Measurements from ENCODE around the gene KCNJ1. TPM values are rescaled to one million over a fixed set of nuclear protein-coding genes. Genes with fewer than 3 reads are reported as not detected.

Gene KCNJ1
- total and polyA plus RNA-seq, 2 donors from 2014 or later = 175 to 355 TPM

DNA sequence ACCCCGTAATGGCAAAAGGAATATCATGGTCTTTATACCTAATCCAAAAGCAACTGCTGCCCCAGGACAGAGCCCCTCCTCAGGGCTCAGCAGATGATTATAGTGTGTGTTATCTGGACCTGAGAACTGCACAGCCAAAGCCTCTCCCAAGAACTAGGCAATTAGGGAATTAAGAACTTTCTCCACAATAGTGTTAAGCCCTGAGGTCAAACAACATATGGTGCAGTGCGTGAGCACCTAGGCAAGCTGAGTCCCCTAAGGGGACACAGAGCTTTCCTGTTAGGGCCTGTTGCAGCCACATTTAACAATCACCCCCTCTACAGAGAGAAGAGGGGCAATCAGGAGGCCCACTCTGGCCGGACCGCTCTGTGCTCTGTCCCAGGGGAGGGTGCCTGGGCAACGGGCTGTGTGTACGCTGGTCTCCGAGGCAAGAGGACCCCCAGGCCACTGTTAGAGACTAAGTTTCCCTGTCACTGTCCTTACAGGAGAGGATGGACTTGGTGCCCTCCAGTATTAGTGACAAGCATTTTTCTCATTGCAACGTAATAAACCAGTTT, 22.6 kb upstream of the KCNJ1 start:
- FAIRE-seq = no peak
- H3K27me3 ChIP-seq (ENCODE audit: control insufficient read depth, insufficient read depth, low read length) = no peaks in the 10 kb centered on the region
- intact Hi-C loops (cut with DNase I) = loop anchor here (5.0 kb wide), 1 partner anchor 68 kb away; no protein-coding TSS in a partner anchor

DNA sequence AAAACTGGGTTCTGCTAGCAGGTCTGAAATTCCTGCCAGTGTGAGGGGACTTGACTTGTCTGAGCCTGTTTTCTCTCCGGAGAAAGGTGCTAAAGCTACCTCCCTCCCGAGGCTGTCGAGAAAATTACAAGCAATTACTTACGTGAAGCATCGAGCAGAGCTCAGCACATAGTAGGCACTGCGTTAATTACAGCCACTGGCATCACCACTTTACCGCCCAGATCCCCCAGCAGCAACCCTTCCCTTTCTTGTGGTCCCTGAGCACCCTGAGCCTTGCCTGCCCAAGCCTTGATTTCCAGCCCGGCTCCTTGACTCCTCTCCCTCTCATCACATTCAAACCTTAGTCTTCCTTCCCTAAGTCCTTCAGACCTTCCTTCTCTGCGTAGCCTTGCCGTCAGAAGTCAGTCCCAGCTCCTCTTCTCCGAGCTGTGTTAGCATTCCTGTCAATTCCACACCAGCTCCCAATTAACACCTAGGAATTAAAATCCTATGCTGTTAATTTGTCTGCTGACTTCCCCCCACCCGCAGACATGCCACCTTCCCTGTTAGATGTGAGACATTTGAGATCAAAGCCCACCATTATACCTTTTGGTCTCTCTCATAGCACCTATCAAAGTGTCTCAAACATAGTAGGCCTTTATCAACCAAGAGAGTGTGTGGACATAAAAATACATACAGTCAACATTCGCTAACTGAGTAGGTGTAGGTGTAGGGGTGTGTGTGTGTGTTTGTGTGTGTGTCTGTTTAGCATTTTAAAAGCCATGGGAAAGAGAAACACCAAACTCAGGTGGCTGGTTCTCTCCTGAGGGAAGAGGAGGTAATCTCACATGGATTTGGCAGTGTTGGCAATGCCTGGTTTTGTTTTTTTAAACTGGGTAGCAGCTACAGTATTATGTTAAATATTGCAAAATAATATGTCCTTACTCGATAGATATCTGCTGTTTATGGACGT, 21.2 kb upstream of the KCNJ1 start:
- TF ChIP-seq, protein P1, sequence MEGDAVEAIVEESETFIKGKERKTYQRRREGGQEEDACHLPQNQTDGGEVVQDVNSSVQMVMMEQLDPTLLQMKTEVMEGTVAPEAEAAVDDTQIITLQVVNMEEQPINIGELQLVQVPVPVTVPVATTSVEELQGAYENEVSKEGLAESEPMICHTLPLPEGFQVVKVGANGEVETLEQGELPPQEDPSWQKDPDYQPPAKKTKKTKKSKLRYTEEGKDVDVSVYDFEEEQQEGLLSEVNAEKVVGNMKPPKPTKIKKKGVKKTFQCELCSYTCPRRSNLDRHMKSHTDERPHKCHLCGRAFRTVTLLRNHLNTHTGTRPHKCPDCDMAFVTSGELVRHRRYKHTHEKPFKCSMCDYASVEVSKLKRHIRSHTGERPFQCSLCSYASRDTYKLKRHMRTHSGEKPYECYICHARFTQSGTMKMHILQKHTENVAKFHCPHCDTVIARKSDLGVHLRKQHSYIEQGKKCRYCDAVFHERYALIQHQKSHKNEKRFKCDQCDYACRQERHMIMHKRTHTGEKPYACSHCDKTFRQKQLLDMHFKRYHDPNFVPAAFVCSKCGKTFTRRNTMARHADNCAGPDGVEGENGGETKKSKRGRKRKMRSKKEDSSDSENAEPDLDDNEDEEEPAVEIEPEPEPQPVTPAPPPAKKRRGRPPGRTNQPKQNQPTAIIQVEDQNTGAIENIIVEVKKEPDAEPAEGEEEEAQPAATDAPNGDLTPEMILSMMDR (IDR thresholded peaks at IDR 0.05; ENCODE audit: borderline replicate concordance, extremely low read depth, insufficient read depth) = no peak
- DNase-seq = peak in 1 of 5 donors; percentile 19
- Histone ChIP-seq H3K9me3 (ENCODE audit: control insufficient read depth in 2 of 3, insufficient read depth in 1 of 3, low read length in 3 of 3) (no peaks in the 10 kb centered on the region), H3K27me3 (ENCODE audit: control insufficient read depth, insufficient read depth, low read length) (no peaks in the 10 kb centered on the region), H3K9ac (ENCODE audit: low read length in 3 of 3) (no peak overlapping the region), H3K4me1 (ENCODE audit: control insufficient read depth in 2 of 3, insufficient read depth in 2 of 3, low read depth in 1 of 3, low read length in 3 of 3) (peaks cover 0 to 7% (median 6%) of the 10 kb centered on the region in 3 donors), H3K27ac (ENCODE audit: low read depth in 2 of 2, low read length in 2 of 2) (no peak overlapping the region), H3K4me3 (ENCODE audit: low read length in 3 of 3) (no peak overlapping the region), H3K36me3 (ENCODE audit: control insufficient read depth in 2 of 3, insufficient read depth in 3 of 3, low read length in 3 of 3) (no peaks in the 10 kb centered on the region)
- no peak for FAIRE-seq
- intact Hi-C loops (cut with DNase I) = loop anchor here (5.0 kb wide), 1 partner anchor 69 kb away; no protein-coding TSS in a partner anchor

More for the DNA sequence above, 22.6 kb upstream of the KCNJ1 start:
- Histone ChIP-seq H3K9me3 (ENCODE audit: control insufficient read depth in 2 of 3, insufficient read depth in 1 of 3, low read length in 3 of 3) (no peaks in the 10 kb centered on the region), H3K4me1 (ENCODE audit: control insufficient read depth in 2 of 3, insufficient read depth in 2 of 3, low read depth in 1 of 3, low read length in 3 of 3) (peaks cover 0 to 10% (median 6%) of the 10 kb centered on the region in 3 donors), H3K4me3 (ENCODE audit: low read length in 3 of 3) (peak overlapping the region in 1 of 3 donors; percentile 57), H3K9ac (ENCODE audit: low read length in 3 of 3) (no peak overlapping the region), H3K27ac (ENCODE audit: low read depth in 2 of 2, low read length in 2 of 2) (no peak overlapping the region), H3K36me3 (ENCODE audit: control insufficient read depth in 2 of 3, insufficient read depth in 3 of 3, low read length in 3 of 3) (no peaks in the 10 kb centered on the region)
- DNase-seq = peak in 1 of 5 donors; percentile 45
- TF ChIP-seq, protein P1 (IDR thresholded peaks at IDR 0.05; ENCODE audit: borderline replicate concordance, extremely low read depth, insufficient read depth) = no peak

DNA sequence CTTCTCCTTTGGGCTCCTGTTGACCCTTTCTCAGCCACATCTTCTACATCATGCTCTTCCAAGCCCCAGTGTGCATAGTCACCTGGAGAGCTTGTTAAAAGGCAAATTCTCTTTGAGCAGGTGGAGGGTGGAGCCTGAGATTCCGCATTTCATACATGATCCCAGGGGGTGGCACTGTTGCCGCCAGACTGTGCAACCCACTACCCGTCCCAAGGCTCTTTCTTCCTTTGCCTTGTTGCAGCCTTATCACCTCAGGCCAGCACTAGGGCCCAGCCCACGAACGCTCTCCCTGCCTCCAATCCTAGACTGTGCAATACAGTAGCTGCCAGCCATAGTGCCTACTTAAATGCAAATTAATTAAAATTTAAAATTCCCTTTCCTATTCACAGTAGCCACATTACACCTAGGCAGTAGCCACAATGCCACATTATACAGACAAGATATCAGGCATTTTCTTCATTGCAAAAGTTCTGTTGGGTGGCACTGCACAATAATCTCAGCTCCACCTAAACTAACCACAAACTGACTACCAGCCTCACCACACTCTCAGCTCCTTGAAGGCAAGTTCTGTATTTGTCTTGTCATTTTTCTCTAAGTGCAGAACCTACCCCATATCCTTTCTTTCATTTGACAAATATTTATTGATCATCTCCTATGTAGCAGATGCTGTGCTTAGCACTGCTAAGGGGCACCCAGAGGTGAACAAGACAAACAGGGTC, 19.5 kb upstream of the KCNJ1 start:
- Histone ChIP-seq H3K9ac (ENCODE audit: low read length in 3 of 3) (no peak overlapping the region), H3K27me3 (ENCODE audit: control insufficient read depth, insufficient read depth, low read length) (no peaks in the 10 kb centered on the region), H3K4me1 (ENCODE audit: control insufficient read depth in 2 of 3, insufficient read depth in 2 of 3, low read depth in 1 of 3, low read length in 3 of 3) (peaks cover 0 to 7% (median 6%) of the 10 kb centered on the region in 3 donors), H3K36me3 (ENCODE audit: control insufficient read depth in 2 of 3, insufficient read depth in 3 of 3, low read length in 3 of 3) (no peaks in the 10 kb centered on the region), H3K4me3 (ENCODE audit: low read length in 3 of 3) (no peak overlapping the region), H3K27ac (ENCODE audit: low read depth in 2 of 2, low read length in 2 of 2) (no peak overlapping the region), H3K9me3 (ENCODE audit: control insufficient read depth in 2 of 3, insufficient read depth in 1 of 3, low read length in 3 of 3) (no peaks in the 10 kb centered on the region)
- TF ChIP-seq, protein P1 (IDR thresholded peaks at IDR 0.05; ENCODE audit: borderline replicate concordance, extremely low read depth, insufficient read depth) = peak; percentile 8
- DNase-seq = peak in 4 of 5 donors; percentile 61 to 66 (median 64)
- intact Hi-C loops (cut with DNase I) = loop anchor here (5.0 kb wide), 1 partner anchor 71 kb away; no protein-coding TSS in a partner anchor
- no peak for FAIRE-seq
